KMS-11 (cell line): Measurements from ENCODE around the gene CBFA2T3.

Experiments
- H2AFZ ChIP-seq: fragments of 200-600 bp; sonication (generic); 2 replicates; pipeline ENCODE4 v1.6.1; 2016; ENCODE audit warnings: antibody characterized with exemption, mixed run types, low read depth
- H3K27ac ChIP-seq: fragments of 200-600 bp; sonication (generic); 2 replicates; pipeline ENCODE4 v1.6.1; 2016; ENCODE audit warnings: mild to moderate bottlenecking, mixed run types
- H3K27me3 ChIP-seq: fragments of 200-600 bp; sonication (generic); 2 replicates; pipeline ENCODE4 v1.6.1; 2017; ENCODE audit warnings: mild to moderate bottlenecking, low read depth, mixed run types, moderate library complexity; ENCODE audit not compliant: insufficient read depth
- H3K36me3 ChIP-seq: fragments of 200-600 bp; sonication (generic); 2 replicates; pipeline ENCODE4 v1.6.1; 2017; ENCODE audit warnings: mild to moderate bottlenecking, mixed run types; ENCODE audit not compliant: insufficient read depth
- H3K4me1 ChIP-seq: fragments of 200-600 bp; sonication (generic); 2 replicates; pipeline ENCODE4 v1.6.1; 2016; ENCODE audit warnings: mild to moderate bottlenecking, low read depth, mixed run types; ENCODE audit not compliant: poor library complexity, severe bottlenecking
- H3K4me2 ChIP-seq: fragments of 200-600 bp; sonication (generic); 2 replicates; pipeline ENCODE4 v1.7.0; 2016; ENCODE audit warnings: mild to moderate bottlenecking, mixed run types
- H3K4me3 ChIP-seq: fragments of 200-600 bp; sonication (generic); IDR thresholded peaks from 2 replicates; pipeline ENCODE4 v1.6.1; 2017; ENCODE audit warnings: low read depth, low read length, mixed read lengths; ENCODE audit not compliant: insufficient read depth
- H3K79me2 ChIP-seq: fragments of 200-600 bp; sonication (generic); 2 replicates; pipeline ENCODE4 v1.6.1; 2016; ENCODE audit warnings: low read depth, mixed run types; ENCODE audit not compliant: insufficient read depth
- H3K9ac ChIP-seq: fragments of 200-600 bp; sonication (generic); 2 replicates; pipeline ENCODE4 v1.6.1; 2016; ENCODE audit warnings: mild to moderate bottlenecking, mixed run types
- H4K20me1 ChIP-seq: fragments of 200-600 bp; sonication (generic); 2 replicates; pipeline ENCODE4 v1.6.1; 2016; ENCODE audit warnings: mild to moderate bottlenecking, mixed run types; ENCODE audit not compliant: insufficient read depth
- CTCF ChIP-seq: fragments of 200-600 bp; sonication (generic); conservative IDR thresholded peaks from 2 replicates; pipeline ENCODE4 v1.6.1; 2017; ENCODE audit warnings: low read depth, mild to moderate bottlenecking, antibody characterized with exemption, low read length, moderate library complexity, mixed read lengths

CBFA2T3 gene

GRCh38 chr16:88955906-88956305, 21.1 kb downstream of the CBFA2T3 start:
- no peak overlapping the region for H2AFZ ChIP-seq
- H3K27me3 ChIP-seq = peaks cover 40% of the 10 kb centered on the region
- no peak overlapping the region for H3K9ac ChIP-seq
- no peak overlapping the region for H3K4me3 ChIP-seq
- no peak for TF ChIP-seq CTCF
- no peaks in the 10 kb centered on the region for H3K4me1 ChIP-seq
- no peak overlapping the region for H3K4me2 ChIP-seq
- H4K20me1 ChIP-seq = no peaks in the 10 kb centered on the region
- H3K27ac ChIP-seq = no peak overlapping the region
- H3K36me3 ChIP-seq = no peaks in the 10 kb centered on the region
- no peaks in the 10 kb centered on the region for H3K79me2 ChIP-seq

GRCh38 chr16:88953003-88953690, 23.9 kb downstream of the CBFA2T3 start:
- Histone ChIP-seq H4K20me1 (no peaks in the 10 kb centered on the region), H3K79me2 (no peaks in the 10 kb centered on the region), H3K36me3 (no peaks in the 10 kb centered on the region), H2AFZ (no peak overlapping the region), H3K27ac (no peak overlapping the region), H3K4me2 (no peak overlapping the region), H3K4me3 (no peak overlapping the region), H3K9ac (no peak overlapping the region), H3K4me1 (no peaks in the 10 kb centered on the region), H3K27me3 (peaks cover 40% of the 10 kb centered on the region)
- TF ChIP-seq CTCF = no peak

- TF ChIP-seq CTCF = no peak
- H3K4me1 ChIP-seq = no peaks in the 10 kb centered on the region
- no peak overlapping the region for H3K4me3 ChIP-seq
- no peak overlapping the region for H3K4me2 ChIP-seq
- no peak overlapping the region for H3K27ac ChIP-seq
- H4K20me1 ChIP-seq = no peaks in the 10 kb centered on the region
- H3K9ac ChIP-seq = no peak overlapping the region
- H3K27me3 ChIP-seq = peaks cover 42% of the 10 kb centered on the region
- no peaks in the 10 kb centered on the region for H3K36me3 ChIP-seq
- no peak overlapping the region for H2AFZ ChIP-seq
- no peaks in the 10 kb centered on the region for H3K79me2 ChIP-seq
Observed at GRCh38 chr16:88951989-88952388, 25.0 kb downstream of the CBFA2T3 start.

- Histone ChIP-seq H3K4me2 (no peak overlapping the region), H3K27me3 (peaks cover 41% of the 10 kb centered on the region), H3K9ac (no peak overlapping the region), H3K4me1 (no peaks in the 10 kb centered on the region), H3K4me3 (no peak overlapping the region), H4K20me1 (no peaks in the 10 kb centered on the region), H3K27ac (no peak overlapping the region), H3K36me3 (no peaks in the 10 kb centered on the region), H2AFZ (no peak overlapping the region), H3K79me2 (no peaks in the 10 kb centered on the region)
- TF ChIP-seq CTCF = no peak
Observed at GRCh38 chr16:88951501-88951900, 25.5 kb downstream of the CBFA2T3 start.
